ENCODE results near the gene JAM3. TPM values are rescaled to one million over a fixed set of nuclear protein-coding genes. Genes with fewer than 3 reads are reported as not detected.

Gene JAM3
- total and polyA plus RNA-seq, 2 donors (not counting 3 experiments of a cell fraction or from before 2014, with no cell fraction given), result 78.8 to 137 TPM

DNA sequence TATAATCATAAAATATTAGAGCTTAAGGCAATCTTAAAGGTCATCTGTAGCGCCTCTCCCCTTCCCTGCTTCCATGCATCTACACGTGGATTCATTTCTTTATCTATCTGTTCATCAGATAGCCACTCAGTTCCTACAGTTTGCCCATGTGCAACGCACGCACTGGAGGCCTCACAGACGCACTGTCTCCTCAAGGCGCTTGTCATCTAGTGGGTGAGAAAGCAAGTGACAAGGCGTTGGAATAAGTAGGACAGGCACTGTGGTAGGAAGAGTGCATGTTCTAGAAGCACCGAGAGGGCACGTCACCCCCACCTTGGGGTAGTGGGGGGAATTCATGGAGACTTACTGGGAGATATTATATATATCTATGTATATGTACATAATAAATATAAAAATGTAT, 20.8 kb upstream of the JAM3 start:
- FAIRE-seq, result no peak
- ChIA-PET POLR2A (no interaction called here), CTCF (interaction anchor here (0.7 to 1.7 kb wide), 5 partner anchors 10 to 176 kb away, joined by 3 to 6 read pairs (median 4); partner anchors contain the start of genes NCAPD3 and VPS26B)
- TF ChIP-seq POLR2AphosphoS5 (IDR thresholded peaks at IDR 0.05; ENCODE audit: insufficient read depth, low read depth, low read length), result no peak
- no peak for TF ChIP-seq GATA2 (IDR thresholded peaks at IDR 0.05; ENCODE audit: insufficient read depth, insufficient read length, low read depth, low read length)
- TF ChIP-seq JUN (IDR thresholded peaks at IDR 0.05; ENCODE audit: borderline replicate concordance, insufficient read depth, insufficient read length, low read depth), result no peak
- TF ChIP-seq, protein P1, sequence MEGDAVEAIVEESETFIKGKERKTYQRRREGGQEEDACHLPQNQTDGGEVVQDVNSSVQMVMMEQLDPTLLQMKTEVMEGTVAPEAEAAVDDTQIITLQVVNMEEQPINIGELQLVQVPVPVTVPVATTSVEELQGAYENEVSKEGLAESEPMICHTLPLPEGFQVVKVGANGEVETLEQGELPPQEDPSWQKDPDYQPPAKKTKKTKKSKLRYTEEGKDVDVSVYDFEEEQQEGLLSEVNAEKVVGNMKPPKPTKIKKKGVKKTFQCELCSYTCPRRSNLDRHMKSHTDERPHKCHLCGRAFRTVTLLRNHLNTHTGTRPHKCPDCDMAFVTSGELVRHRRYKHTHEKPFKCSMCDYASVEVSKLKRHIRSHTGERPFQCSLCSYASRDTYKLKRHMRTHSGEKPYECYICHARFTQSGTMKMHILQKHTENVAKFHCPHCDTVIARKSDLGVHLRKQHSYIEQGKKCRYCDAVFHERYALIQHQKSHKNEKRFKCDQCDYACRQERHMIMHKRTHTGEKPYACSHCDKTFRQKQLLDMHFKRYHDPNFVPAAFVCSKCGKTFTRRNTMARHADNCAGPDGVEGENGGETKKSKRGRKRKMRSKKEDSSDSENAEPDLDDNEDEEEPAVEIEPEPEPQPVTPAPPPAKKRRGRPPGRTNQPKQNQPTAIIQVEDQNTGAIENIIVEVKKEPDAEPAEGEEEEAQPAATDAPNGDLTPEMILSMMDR (IDR thresholded peaks at IDR 0.05; ENCODE audit: extremely low read depth in 1 of 2, insufficient read depth in 1 of 2, low read depth in 1 of 2, low read length in 2 of 2), result no peak
- TF ChIP-seq MYC (IDR thresholded peaks at IDR 0.05; ENCODE audit: low read depth, low read length), result no peak
- TF ChIP-seq, protein P2, sequence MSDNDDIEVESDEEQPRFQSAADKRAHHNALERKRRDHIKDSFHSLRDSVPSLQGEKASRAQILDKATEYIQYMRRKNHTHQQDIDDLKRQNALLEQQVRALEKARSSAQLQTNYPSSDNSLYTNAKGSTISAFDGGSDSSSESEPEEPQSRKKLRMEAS (IDR thresholded peaks at IDR 0.05; ENCODE audit: insufficient read depth, insufficient read length), result no peak
- TF ChIP-seq FOS (IDR thresholded peaks at IDR 0.05; ENCODE audit: borderline replicate concordance, insufficient read depth, low read length), result no peak
- no TSS peak for BruUV-seq (replicated peaks)
- no peak for DNase-seq (ENCODE audit: low read depth, low spot score)
- Histone ChIP-seq H3K27ac (ENCODE audit: insufficient read depth, low read depth, low read length) (no peak overlapping the region), H4K20me1 (replicated peaks; ENCODE audit: control insufficient read depth, extremely low read depth, insufficient read depth, low read length) (no peaks in the 10 kb centered on the region), H3K9me3 (replicated peaks; ENCODE audit: control insufficient read depth, insufficient read depth, low read length) (no peaks in the 10 kb centered on the region), H3K9me1 (replicated peaks; ENCODE audit: control insufficient read depth, extremely low read depth, insufficient read depth, low read length) (no peaks in the 10 kb centered on the region), H3K36me3 (ENCODE audit: control insufficient read depth in 2 of 2, extremely low read depth in 1 of 2, insufficient read depth in 2 of 2, low read length in 2 of 2) (no peaks in the 10 kb centered on the region), H3K79me2 (ENCODE audit: control insufficient read depth, insufficient read depth, low read length) (no peaks in the 10 kb centered on the region), H3K27me3 (ENCODE audit: control insufficient read depth in 2 of 2, insufficient read depth in 2 of 2, low read length in 2 of 2) (peaks cover 6% of the 10 kb centered on the region in 2 experiments), H3K4me2 (ENCODE audit: insufficient read depth, low read length) (no peak overlapping the region), H3K4me3 (replicated peaks in 1 of 3; ENCODE audit: insufficient read depth in 1 of 3, low read depth in 1 of 3, low read length in 3 of 3) (no peak overlapping the region), H2AFZ (ENCODE audit: low read depth, low read length) (no peak overlapping the region), H3K4me1 (ENCODE audit: control insufficient read depth, extremely low read depth, insufficient read depth, low read length) (no peaks in the 10 kb centered on the region), H3K9ac (replicated peaks; ENCODE audit: extremely low read depth, insufficient read depth, low read length) (no peak overlapping the region)
- dilution Hi-C loops (cut with MboI; ENCODE audit: extremely low pct_ligation_motif_present, low sequenced_read_pairs) (no loop called here), intact Hi-C loops (cut with micrococcal nuclease) (no loop called here)
